ENCODE measurements around the gene SLC8A3. TPM values are rescaled to one million over a fixed set of nuclear protein-coding genes. Genes with fewer than 3 reads are reported as not detected.

Gene SLC8A3
- total and polyA plus RNA-seq, 10 of the 15 experiments (the other 5 are each of a cell fraction or from before 2014, with no cell fraction given), result 0.04 to 0.17 (median 0.13) TPM; not detected in 3

DNA sequence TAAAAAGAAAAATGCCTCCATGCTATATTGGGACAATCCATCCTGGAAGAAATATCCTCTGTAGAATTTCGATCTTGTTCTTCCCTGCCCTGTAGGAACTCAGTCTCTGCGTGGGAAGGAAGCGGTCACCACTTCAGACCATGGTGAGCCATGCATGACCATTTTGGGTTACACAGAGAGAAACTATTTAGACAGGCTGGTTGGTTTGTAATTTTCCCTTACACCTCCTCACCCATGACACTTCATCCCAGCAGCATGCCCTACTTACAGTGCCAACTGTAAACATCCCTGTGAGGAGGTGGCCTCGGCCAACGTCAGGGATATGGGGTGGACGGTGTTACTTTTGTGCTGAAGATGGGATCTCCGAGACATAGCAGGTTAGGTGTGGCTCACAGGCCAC lies 188.2 kb downstream of the SLC8A3 start:
- Histone ChIP-seq H3K9me3 (replicated peaks; ENCODE audit: control insufficient read depth, insufficient read depth, low read length) (no peaks in the 10 kb centered on the region), H3K27me3 (replicated peaks in 1 of 2; ENCODE audit: control insufficient read depth in 2 of 2, insufficient read depth in 2 of 2, low read length in 1 of 2) (no peaks in the 10 kb centered on the region), H3K9ac (ENCODE audit: control insufficient read depth, insufficient read depth, low read length) (no peak overlapping the region), H3K79me2 (ENCODE audit: control insufficient read depth, insufficient read depth, low read length) (no peaks in the 10 kb centered on the region), H3K27ac (ENCODE audit: control insufficient read depth, insufficient read depth) (no peak overlapping the region), H3K4me2 (ENCODE audit: control insufficient read depth, insufficient read depth) (peak overlapping the region; percentile 4; the same call in 1 of the 2 replicates), H3K4me1 (ENCODE audit: control insufficient read depth, insufficient read depth, low read length) (peaks cover 11% of the 10 kb centered on the region), H4K20me1 (ENCODE audit: control insufficient read depth, insufficient read depth) (no peaks in the 10 kb centered on the region), H3K36me3 (ENCODE audit: control insufficient read depth in 2 of 2, insufficient read depth in 2 of 2, low read length in 1 of 2) (no peaks in the 10 kb centered on the region), H3K4me3 (no peak overlapping the region), H2AFZ (ENCODE audit: control insufficient read depth, low read depth, low read length) (no peak overlapping the region)
- in situ Hi-C loops (cut with MboI) (no loop called here), intact Hi-C loops (cut with micrococcal nuclease; ENCODE audit: unreplicated experiment) (no loop called here)
- SMC1A ChIA-PET (ENCODE audit: uncharacterized antibody, unreplicated experiment), result no interaction called here
- RAD21 ChIA-PET (ENCODE audit: unreplicated experiment), result no interaction called here
- no peak for FAIRE-seq
- no TSS peak for BruUV-seq (replicated peaks)
- CTCF ChIA-PET, result interaction anchor here (2.2 kb wide), 1 partner anchor 11 kb away, joined by 11 read pairs; no protein-coding TSS in a partner anchor
- no peak for DNase-seq (ENCODE audit: low read depth, low spot score)
- POLR2A ChIA-PET, result no interaction called here
- no peak for TF ChIP-seq PAX8 (IDR thresholded peaks at IDR 0.05)
- peak; percentile 36; the same call in 1 of the 2 replicates for TF ChIP-seq IKZF1 (conservative IDR thresholded peaks at IDR 0.05)
- peak; percentile 96 for TF ChIP-seq PAX5 (IDR thresholded peaks at IDR 0.05; ENCODE audit: borderline replicate concordance, low read depth, low read length)
- peak; percentile 7; the same call in 1 of the 2 replicates for TF ChIP-seq SPI1 (IDR thresholded peaks at IDR 0.05; ENCODE audit: borderline replicate concordance, insufficient read depth, low read depth, low read length)
- peak; percentile 82 for ATAC-seq
- WGBS (ENCODE audit: insufficient coverage, insufficient replicate concordance, low lambda C conversion rate, missing lambda C conversion rate), result 24% methylated on average over 7 of the region's 7 CpGs

DNA sequence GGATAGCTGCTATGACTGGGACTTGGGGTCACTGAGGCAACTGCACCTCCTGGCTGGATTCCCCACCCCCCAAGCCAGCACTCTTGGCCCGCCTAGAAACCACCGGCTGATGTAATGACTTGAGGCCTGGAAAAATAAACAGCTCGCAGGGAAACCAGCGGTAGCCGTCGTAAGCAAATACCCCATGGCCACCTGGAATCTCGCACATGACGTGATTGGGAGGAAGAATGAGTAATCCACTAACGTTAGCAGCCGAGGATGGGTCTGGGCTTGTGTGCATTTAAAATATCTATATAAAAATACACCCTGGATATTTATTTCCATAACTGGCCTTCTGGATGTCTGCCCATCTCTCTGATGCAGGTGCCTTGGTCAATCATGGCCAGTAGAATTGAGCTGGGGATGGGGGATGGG lies 189.5 kb downstream of the SLC8A3 start:
- no peak overlapping the region for H2AFZ ChIP-seq (ENCODE audit: control insufficient read depth, low read depth, low read length)
- ChIA-PET RAD21 (ENCODE audit: unreplicated experiment) (no interaction called here), CTCF (interaction anchor here (1.0 kb wide), 1 partner anchor 11 kb away, joined by 3 read pairs; no protein-coding TSS in a partner anchor), POLR2A (no interaction called here), SMC1A (ENCODE audit: uncharacterized antibody, unreplicated experiment) (no interaction called here)
- in situ Hi-C loops (cut with MboI) (no loop called here), intact Hi-C loops (cut with micrococcal nuclease; ENCODE audit: unreplicated experiment) (no loop called here)
- no peak overlapping the region for H3K4me3 ChIP-seq
- WGBS (ENCODE audit: insufficient coverage, insufficient replicate concordance, low lambda C conversion rate, missing lambda C conversion rate), result 90% methylated on average over 10 of the region's 10 CpGs
- no peak for TF ChIP-seq TCF12 (IDR thresholded peaks at IDR 0.05; ENCODE audit: low read depth, low read length)
- no peak for TF ChIP-seq LARP7 (IDR thresholded peaks at IDR 0.05)
- TF ChIP-seq EP300 (IDR thresholded peaks at IDR 0.05; ENCODE audit: borderline replicate concordance in 1 of 2, control insufficient read depth in 1 of 2, low read depth in 2 of 2, low read length in 2 of 2), result no peak
- TF ChIP-seq STAT1 (conservative IDR thresholded peaks at IDR 0.05), result no peak
- TF ChIP-seq EGR1 (IDR thresholded peaks at IDR 0.05; ENCODE audit: borderline replicate concordance in 1 of 2, low read depth in 2 of 2, low read length in 2 of 2), result no peak
- TF ChIP-seq SREBF1 (IDR thresholded peaks at IDR 0.05; ENCODE audit: low read length), result no peak
- TF ChIP-seq, protein P1, sequence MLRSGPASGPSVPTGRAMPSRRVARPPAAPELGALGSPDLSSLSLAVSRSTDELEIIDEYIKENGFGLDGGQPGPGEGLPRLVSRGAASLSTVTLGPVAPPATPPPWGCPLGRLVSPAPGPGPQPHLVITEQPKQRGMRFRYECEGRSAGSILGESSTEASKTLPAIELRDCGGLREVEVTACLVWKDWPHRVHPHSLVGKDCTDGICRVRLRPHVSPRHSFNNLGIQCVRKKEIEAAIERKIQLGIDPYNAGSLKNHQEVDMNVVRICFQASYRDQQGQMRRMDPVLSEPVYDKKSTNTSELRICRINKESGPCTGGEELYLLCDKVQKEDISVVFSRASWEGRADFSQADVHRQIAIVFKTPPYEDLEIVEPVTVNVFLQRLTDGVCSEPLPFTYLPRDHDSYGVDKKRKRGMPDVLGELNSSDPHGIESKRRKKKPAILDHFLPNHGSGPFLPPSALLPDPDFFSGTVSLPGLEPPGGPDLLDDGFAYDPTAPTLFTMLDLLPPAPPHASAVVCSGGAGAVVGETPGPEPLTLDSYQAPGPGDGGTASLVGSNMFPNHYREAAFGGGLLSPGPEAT (IDR thresholded peaks at IDR 0.05; ENCODE audit: low read depth), result no peak
- no peak for TF ChIP-seq SMAD5 (IDR thresholded peaks at IDR 0.05; ENCODE audit: low read depth)
- no peak for TF ChIP-seq SIX5 (IDR thresholded peaks at IDR 0.05; ENCODE audit: low read depth, low read length, severe bottlenecking)
- TF ChIP-seq, protein P2, sequence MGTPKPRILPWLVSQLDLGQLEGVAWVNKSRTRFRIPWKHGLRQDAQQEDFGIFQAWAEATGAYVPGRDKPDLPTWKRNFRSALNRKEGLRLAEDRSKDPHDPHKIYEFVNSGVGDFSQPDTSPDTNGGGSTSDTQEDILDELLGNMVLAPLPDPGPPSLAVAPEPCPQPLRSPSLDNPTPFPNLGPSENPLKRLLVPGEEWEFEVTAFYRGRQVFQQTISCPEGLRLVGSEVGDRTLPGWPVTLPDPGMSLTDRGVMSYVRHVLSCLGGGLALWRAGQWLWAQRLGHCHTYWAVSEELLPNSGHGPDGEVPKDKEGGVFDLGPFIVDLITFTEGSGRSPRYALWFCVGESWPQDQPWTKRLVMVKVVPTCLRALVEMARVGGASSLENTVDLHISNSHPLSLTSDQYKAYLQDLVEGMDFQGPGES (IDR thresholded peaks at IDR 0.05), result no peak
- H3K79me2 ChIP-seq (ENCODE audit: control insufficient read depth, insufficient read depth, low read length), result no peaks in the 10 kb centered on the region
- FAIRE-seq (no peak), ATAC-seq (no peak), DNase-seq (ENCODE audit: low read depth, low spot score) (no peak)
- H4K20me1 ChIP-seq (ENCODE audit: control insufficient read depth, insufficient read depth), result no peaks in the 10 kb centered on the region
- no peaks in the 10 kb centered on the region for H3K9me3 ChIP-seq (replicated peaks; ENCODE audit: control insufficient read depth, insufficient read depth, low read length)
- no TSS peak for BruUV-seq (replicated peaks)
- H3K27me3 ChIP-seq (replicated peaks in 1 of 2; ENCODE audit: control insufficient read depth in 2 of 2, insufficient read depth in 2 of 2, low read length in 1 of 2), result no peaks in the 10 kb centered on the region
- no peaks in the 10 kb centered on the region for H3K36me3 ChIP-seq (ENCODE audit: control insufficient read depth in 2 of 2, insufficient read depth in 2 of 2, low read length in 1 of 2)
- peaks cover 11% of the 10 kb centered on the region for H3K4me1 ChIP-seq (ENCODE audit: control insufficient read depth, insufficient read depth, low read length)
- no peak overlapping the region; the same call in 1 of the 2 replicates for H3K4me2 ChIP-seq (ENCODE audit: control insufficient read depth, insufficient read depth)
- H3K27ac ChIP-seq (ENCODE audit: control insufficient read depth, insufficient read depth), result no peak overlapping the region
- H3K9ac ChIP-seq (ENCODE audit: control insufficient read depth, insufficient read depth, low read length), result no peak overlapping the region
